ENCODE data around the gene PDGFA.

DNA sequence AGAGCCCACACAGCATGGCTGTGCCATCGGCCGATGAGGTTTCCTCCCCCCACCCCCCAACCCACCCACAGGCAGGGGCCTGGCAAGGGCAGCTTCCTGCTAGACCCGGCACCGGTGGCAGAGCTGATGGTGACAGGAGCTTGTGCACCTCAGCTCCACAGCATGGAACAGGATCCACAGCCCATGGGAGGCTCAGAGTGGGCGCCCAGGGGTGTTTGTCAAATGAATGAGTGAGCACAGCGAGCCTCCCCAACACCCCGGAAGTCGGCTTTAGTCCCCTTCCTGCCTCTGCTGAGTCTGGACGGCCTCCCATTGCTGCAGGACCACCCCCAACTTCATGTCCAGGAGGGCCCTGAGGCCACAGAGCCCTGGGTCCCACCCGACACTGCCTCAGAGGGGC lies 68.9 kb downstream of the PDGFA start:
- TF ChIP-seq CTCF (IDR thresholded peaks at IDR 0.05) (no peak), POLR2A (IDR thresholded peaks at IDR 0.05) (no peak)
